HG03378 (cell line): ENCODE measurements around the gene FUT8.
"Not testable (repeated sequence)": the region's sequence is repeated elsewhere in the genome, so short reads cannot be mapped to it uniquely, and the experiment has no call there.

Experiments used
- ATAC-seq: cut with Tn5 transposase; IDR thresholded peaks from one replicate; pipeline ENCODE4 v1.9.1; 2021; ENCODE audit warnings: mild to moderate bottlenecking, moderate library complexity; ENCODE audit not compliant: unreplicated experiment

Gene FUT8

GRCh38 chr14:65696801-65697200 lies 284.3 kb downstream of the FUT8 start:
- no peak for ATAC-seq

DNA sequence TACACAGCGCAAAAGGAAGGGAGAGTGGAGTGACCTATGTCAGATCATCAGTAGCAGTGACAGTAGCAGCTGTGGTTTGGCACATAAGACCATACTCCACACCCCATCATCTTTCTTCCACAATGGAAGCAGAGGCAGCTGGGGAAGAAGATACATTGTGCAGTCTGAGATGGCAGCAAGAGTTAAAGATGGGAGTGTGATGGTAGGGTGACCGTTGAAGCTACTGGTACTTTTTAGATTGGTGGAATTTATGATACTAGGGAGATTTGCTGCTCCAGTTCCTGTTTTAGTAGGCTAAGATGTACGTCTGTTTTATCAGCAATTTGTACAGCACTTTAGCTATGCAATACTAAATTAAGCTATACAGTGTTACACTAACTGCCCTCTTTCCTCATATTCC lies 291.0 kb downstream of the FUT8 start:
- ATAC-seq = no peak

GRCh38 chr14:65703996-65704395 lies 291.5 kb downstream of the FUT8 start:
- ATAC-seq = no peak

GRCh38 chr14:65704437-65704836 lies 291.9 kb downstream of the FUT8 start:
- ATAC-seq = no peak

DNA sequence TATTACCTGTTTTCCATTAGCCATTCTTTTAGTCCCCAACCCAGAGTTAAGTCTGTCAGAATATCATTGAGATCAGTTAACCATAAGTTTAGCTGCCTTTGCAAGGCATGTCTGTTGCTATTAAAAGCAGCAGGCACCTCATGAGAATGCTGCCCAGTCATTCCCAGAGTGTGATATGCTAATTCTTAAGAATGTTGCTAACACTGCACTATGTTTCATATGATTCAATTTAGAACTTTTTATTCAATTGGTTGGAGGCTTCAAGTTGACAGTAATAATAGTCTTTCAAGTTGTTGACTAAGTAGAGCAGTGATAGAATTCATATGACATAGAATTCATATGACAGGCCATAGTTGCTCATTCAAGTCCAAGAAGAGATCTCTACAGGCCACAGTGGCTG lies 292.3 kb downstream of the FUT8 start:
- ATAC-seq = no peak

GRCh38 chr14:65709576-65709975 lies 297.0 kb downstream of the FUT8 start:
- ATAC-seq = no peak

GRCh38 chr14:65716813-65717212 lies 304.3 kb downstream of the FUT8 start:
- not testable (repeated sequence) for ATAC-seq

DNA sequence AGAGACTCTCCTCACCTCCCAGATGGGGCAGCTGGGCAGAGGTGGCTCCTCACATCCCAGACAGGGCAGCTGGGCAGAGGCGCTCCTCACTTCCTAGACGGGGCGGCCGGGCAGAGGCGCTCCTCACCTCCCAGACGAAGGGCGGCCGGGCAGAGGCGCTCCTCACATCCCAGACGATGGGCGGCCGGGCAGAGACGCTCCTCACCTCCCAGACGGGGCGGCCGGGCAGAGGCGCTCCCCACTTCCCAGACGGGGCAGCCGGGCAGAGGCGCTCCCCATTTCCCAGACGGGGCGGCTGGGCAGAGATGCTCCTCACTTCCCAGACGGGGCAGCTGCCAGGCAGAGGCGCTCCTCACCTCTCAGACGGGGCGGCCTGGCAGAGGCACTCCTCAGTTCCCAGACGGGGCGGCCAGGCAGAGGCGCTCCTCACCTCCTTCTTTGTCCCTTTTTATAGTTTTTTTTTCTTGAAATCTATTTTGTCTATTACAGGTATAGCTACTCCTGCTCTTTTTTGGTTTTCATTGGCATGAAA lies 304.9 kb downstream of the FUT8 start:
- not testable (repeated sequence) for ATAC-seq

GRCh38 chr14:65718629-65719028 lies 306.1 kb downstream of the FUT8 start:
- ATAC-seq = no peak

DNA sequence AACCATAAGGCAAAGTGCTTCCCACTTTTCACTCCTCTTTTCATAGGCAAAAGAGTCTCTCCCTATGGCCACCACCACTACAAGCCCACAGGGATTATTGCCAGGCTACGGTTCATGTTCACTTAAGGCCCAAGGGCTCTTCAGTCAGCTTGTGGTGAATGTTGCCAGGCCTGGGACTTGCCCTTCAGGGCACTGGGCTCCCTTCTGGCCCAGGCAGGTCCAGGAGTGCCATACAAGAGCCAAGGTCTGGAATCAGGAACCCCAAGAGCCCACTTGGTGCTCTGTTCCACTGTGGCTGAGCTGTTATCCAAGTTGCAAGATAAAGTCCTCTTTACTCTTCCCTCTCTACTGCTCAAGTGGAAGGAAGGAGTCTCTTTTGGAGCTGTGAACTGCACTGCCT lies 307.6 kb downstream of the FUT8 start:
- no peak for ATAC-seq

DNA sequence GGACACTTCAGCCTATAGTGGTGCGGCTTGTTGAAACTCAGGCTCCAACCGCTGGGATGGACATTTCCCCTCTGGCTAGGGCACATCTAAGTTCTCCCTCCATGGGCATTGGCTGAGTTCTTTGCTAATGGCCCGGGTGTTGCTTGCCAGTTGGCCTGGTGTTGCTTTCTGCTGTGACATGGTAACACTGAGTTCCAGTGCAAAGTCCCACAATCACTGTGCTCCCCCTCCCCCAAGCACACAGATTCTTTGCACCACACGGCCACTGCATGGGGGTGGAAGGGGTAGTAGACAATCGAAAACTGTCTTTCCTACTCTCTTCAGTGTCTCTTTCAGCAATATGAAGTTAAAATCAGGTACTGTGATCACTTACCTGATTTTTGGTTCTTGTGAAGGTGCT lies 308.2 kb downstream of the FUT8 start:
- ATAC-seq = no peak

- no peak for ATAC-seq
Observed at GRCh38 chr14:65723348-65723747, 310.8 kb downstream of the FUT8 start.

DNA sequence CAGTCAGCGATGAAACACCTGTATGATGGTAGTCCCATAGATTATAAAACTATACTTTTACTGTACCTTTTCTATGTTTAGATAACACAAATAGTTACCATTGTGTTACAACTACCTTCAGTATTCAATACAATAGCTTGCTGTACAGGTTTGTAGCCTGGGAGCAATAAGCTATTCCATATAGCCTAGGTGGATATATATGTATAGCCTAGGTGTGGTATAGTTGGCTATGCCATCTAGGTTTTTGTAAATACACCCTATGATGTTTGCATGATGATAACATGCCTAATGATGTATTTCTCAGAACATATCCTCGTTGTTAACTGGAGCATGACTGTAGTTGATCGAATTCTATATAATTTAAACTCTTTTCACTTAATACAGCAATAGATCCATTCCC lies 316.1 kb downstream of the FUT8 start:
- no peak for ATAC-seq

DNA sequence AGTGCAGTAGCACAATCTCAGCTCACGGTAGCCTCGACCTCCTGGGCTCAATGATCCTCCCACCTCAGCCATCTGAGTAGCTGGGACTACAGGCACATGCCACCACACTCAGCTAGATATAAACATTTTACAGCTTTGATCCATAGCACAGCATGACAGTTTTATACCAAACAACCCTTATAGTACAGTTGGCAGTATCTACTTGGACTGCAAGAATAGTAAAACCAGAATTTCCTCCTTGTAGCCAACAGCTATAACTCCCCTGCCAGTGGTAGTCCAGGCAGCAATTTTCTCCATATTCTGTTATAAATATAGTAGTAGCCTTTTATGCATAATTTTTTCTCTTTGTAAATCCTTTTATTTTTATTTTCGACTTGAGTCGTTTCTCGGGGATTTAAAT lies 317.0 kb downstream of the FUT8 start:
- no peak for ATAC-seq

DNA sequence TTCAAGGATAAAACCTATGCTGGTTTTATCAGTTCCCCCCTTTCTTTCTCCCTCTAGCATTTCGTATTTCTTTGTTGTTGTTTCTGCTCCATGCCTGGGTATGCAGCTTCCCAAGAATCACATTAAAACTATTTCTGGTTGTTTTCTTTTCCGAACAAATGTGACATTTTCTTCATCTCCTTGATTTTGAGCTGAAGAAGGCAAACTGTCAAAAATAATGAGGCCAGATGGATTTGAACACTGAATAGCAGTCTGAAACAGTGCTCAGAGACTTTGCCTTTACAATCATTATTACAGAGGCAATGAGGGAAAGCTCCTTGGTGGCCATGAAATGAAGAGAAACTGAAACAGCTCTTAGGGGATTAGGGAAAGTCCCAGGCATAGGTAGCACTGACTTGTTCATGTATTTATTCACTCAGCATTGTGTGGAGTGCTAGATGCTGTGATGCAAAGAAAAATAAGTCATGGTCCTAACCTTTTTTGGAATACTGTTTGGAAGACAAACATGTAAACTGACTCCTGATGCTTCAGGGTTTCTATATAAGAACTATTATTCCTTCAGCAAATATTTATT lies 319.5 kb downstream of the FUT8 start:
- ATAC-seq = peak; percentile 99

DNA sequence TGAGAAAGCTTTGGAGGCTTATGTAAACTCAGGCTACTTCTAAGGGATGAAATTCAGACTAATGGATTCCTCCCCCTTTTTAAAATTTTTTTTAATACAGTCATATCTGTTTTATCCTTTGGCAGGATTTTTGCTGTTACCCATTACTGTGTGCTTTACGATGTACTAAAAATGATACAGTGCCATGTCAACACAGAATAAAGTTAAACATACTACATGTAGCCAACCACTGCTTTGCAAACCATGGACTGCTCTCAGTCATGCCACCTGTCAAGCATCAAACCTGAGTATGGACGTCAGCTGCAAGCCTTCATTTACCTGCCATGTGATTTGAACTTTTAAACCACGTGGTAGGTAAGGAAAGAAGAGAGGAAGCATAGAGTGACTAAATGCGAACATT lies 325.8 kb downstream of the FUT8 start:
- no peak for ATAC-seq

- no peak for ATAC-seq
Observed at GRCh38 chr14:65745396-65746190, 333.1 kb downstream of the FUT8 start.

- ATAC-seq = no peak
Observed at GRCh38 chr14:65748796-65749195, 336.3 kb downstream of the FUT8 start.

DNA sequence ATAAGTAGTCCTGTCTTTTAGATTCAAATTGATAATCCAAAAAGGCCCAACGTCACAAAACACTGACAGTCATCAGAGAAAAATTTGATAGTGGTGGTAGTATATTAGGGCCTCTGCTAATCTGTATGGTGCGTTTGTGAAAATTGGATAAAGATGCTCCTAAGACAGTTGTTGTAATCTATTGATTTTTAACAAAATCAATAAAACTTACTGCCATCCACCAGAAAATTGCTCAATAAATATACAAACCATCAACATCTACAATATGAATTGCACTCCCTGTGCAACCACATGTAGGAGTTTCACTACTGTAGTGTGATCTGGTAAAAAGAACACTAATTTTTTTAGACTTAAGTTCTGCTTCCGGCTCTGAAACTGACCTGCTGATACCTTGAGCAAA lies 336.8 kb downstream of the FUT8 start:
- ATAC-seq = no peak

DNA sequence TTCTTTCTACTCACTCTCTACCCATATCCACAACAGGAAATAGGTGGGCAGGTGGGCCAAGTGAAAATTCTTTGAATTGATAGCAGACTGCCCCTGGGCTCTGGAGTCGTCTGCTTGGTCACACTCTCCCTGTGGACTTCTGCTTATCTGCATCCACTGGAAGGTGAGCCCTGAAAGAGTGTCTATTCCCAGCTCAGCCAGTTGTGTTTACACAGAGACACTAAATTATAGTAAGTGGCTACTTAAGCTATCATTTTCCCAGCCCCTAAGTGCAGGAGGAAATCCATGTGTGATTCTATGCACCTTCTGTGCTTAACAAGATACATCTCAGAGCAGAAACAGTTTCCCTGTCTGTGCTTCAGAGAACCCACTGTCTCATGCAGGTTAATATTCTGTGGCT lies 338.4 kb downstream of the FUT8 start:
- ATAC-seq = no peak

DNA sequence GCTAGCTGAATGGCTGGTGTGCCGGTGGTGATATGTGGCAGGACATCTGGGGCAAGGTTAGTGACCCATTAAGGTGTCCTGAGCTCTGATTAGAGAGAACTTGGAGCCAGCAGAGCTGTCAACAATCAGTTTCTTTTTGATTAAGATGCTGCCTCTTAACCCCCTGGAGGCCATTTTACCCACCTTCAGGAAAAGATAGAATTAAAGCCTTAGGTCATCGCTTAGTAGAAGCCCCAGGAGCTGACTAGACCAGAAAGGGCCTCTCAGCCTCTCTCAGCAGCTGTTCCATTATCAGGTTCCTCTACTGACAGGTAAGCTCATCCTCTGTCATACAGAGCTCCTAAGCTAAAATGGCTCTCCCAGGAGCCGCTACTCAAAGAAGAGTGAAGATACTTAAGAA lies 339.0 kb downstream of the FUT8 start:
- ATAC-seq = no peak

DNA sequence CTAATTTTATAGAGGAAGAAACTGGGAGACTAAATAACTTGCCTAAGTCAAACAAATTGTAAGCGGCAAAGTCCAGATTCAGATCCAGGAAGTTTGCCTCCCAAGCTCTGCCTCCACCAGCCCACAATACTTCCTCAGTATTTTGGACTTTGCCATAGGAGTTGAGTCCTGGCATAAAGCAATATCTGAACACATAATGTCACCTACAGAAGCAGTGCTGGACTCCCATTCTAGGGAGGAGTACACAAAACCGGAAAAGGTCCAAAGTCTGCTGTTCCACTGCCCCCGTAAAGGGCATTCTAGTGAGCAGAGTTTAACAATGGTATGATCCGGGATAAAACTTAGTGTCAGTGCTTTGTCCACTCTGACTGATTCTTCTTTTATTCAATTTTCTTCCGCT lies 340.5 kb downstream of the FUT8 start:
- ATAC-seq = no peak

DNA sequence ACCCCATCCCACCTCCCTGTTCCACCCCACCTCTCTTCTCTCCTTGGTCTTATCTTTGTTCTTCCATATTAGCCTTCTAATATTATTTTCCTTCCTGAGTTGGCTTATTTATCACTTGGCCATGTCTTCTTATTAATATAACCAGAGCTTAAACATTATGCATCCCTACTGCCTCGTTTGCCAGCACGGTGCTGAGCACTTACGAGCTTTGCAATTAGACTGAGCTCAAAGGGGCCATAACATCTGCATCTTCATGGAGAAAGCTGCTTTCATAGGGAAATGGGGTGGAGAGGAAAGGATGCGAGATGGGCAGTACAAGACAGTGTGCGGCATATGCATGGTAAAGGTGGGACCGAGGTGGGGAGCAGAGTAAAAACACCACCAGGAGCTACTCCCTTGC lies 342.8 kb downstream of the FUT8 start:
- ATAC-seq = no peak
